HG03025 (cell line): ENCODE results near the gene AKAP8.
A peak's percentile ranks its signal among the peaks of the same experiment; 100 is the strongest.
"Not testable (repeated sequence)": the region's sequence is repeated elsewhere in the genome, so short reads cannot be mapped to it uniquely, and the experiment has no call there.

ENCODE experiments used
- ATAC-seq: cut with Tn5 transposase; IDR thresholded peaks from one replicate; pipeline ENCODE4 v1.9.1; 2021; ENCODE audit warnings: mild to moderate bottlenecking, moderate library complexity; ENCODE audit not compliant: unreplicated experiment, low FRiP score

Gene AKAP8

GRCh38 chr19:15337202-15337601 is 42.4 kb downstream of the AKAP8 start:
- no peak for ATAC-seq

- ATAC-seq: not testable (repeated sequence)
Measured at GRCh38 chr19:15335992-15336391, 43.6 kb downstream of the AKAP8 start.

- peak; percentile 46 for ATAC-seq
Measured at GRCh38 chr19:15332311-15332996, 47.1 kb downstream of the AKAP8 start, which contains the start of gene BRD4. Gene BRD4 (minus strand): TSS chr19:15332539. CDS start chr19:15273099, 59,440 bp downstream.

- ATAC-seq: peak; percentile 40
Measured at GRCh38 chr19:15331419-15332310, 47.9 kb downstream of the AKAP8 start.

- no peak for ATAC-seq
Measured at GRCh38 chr19:15330801-15331418, 48.7 kb downstream of the AKAP8 start.

GRCh38 chr19:15328312-15328711 is 51.3 kb downstream of the AKAP8 start:
- no peak for ATAC-seq

GRCh38 chr19:15324791-15325519 is 54.6 kb downstream of the AKAP8 start:
- no peak for ATAC-seq

GRCh38 chr19:15323496-15324235 is 55.9 kb downstream of the AKAP8 start:
- ATAC-seq: no peak

GRCh38 chr19:15321739-15322138 is 57.8 kb downstream of the AKAP8 start:
- ATAC-seq: no peak

- ATAC-seq: no peak
Measured at GRCh38 chr19:15320116-15320515, 59.5 kb downstream of the AKAP8 start.

GRCh38 chr19:15318241-15318691 is 61.3 kb downstream of the AKAP8 start:
- ATAC-seq: no peak

- ATAC-seq: no peak
Measured at GRCh38 chr19:15317392-15318071, 62.1 kb downstream of the AKAP8 start.

- no peak for ATAC-seq
Measured at GRCh38 chr19:15316498-15316897, 63.1 kb downstream of the AKAP8 start.

GRCh38 chr19:15315101-15315500 is 64.5 kb downstream of the AKAP8 start:
- no peak for ATAC-seq

- ATAC-seq: no peak
Measured at GRCh38 chr19:15313649-15314279, 65.8 kb downstream of the AKAP8 start.

GRCh38 chr19:15307169-15307568 is 72.4 kb downstream of the AKAP8 start:
- ATAC-seq: no peak

GRCh38 chr19:15305582-15306334 is 73.8 kb downstream of the AKAP8 start:
- no peak for ATAC-seq

- no peak for ATAC-seq
Measured at GRCh38 chr19:15304140-15304705, 75.4 kb downstream of the AKAP8 start.
